HG03520 (cell line): ENCODE data around the gene FHIT.

ENCODE experiments used
- ATAC-seq: cut with Tn5 transposase; IDR thresholded peaks from one replicate; pipeline ENCODE4 v1.9.1; 2021; ENCODE audit warnings: mild to moderate bottlenecking, moderate library complexity; ENCODE audit not compliant: unreplicated experiment

The FHIT gene

DNA sequence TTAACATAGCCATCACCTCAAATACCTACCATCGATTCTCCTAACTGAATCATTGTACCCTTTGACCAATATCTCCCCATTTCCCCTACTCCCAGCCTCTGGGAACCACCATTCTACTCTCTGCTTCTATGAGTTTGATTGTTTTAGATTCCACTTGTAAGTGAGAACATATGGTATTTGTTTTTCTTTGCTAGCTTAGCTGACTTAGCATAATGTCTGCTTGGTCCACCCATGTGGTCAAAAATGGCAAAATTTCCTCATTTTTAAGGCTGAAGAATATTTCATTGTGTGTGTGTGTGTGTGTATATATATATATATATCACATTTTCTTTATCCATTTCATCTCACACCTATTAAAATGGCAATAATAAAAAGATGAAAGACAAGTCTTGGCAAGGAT lies 469.3 kb downstream of the FHIT start:
- ATAC-seq, result no peak

DNA sequence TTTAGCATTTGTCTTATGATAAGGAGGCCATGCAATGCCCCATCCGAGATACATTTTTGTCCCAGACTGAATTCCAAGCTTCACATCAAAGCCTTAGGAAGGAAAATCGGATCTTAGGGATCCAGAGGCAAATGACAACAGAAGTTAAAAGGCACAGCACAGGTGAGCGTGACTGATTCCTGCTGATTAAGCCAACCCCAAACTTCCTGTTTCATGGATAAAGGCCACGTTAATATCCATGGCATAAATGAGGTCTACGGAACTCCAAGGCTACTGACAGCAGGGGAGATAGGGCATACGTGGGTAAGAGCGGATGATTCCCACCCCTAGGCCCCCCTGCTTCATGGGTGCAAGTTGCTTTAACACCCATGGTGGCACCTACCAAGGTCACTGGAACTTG lies 471.6 kb downstream of the FHIT start:
- ATAC-seq, result no peak

DNA sequence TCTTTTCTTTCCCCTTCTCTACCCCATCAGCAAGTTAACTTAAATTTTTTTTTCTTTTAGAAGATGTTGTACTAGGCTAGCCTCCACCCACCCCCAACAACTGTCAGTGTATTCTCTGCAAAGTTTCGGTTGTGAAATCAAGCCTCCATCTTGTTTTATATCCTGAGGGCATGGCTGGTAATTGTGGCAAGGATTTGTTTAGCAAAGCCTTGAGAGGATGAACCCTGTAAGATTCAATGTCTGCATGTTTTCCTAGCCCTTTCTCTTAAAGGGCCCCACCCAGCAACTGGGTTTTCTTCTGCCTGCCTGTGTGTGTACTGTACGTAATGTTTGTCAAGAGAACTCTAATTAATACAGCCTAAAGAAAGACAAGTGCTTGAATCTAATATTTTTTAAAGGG lies 475.3 kb downstream of the FHIT start:
- no peak for ATAC-seq

DNA sequence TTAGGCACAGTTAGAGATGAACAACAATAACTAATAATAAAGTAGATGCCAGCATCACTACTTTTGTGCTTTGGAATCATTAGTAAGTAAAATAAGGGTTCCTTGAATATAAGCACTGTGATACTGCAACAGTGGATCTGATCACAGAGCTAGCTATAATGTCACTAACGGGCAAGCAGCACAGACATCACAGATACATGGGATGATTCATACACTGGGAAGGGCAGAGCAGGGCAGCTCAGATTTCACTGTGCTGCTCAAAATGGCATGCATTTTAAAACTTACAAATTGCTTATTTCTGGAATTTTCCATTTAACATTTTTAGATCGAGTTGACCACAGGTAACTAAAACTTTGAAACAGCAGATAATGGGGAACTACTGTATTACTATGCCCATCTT lies 476.6 kb downstream of the FHIT start:
- ATAC-seq, result no peak

DNA sequence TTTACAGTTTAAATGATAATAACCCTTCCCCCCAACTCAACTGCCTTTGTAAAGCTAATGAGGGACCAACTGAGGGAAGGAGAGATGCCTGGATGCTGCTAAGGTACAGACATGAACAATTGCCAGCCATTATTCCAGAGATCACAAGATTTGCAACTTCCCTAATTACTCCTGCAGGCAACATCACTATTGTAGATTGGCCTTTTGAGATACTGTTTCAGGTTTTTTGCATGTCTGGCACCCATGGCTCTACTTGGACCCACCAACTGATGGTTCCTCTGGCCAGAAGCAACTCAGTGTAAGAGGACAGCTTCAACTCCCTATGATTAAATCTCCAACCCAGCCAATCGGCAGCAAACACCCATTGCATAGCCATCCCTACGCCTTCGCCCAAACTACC lies 478.7 kb downstream of the FHIT start:
- ATAC-seq, result no peak

DNA sequence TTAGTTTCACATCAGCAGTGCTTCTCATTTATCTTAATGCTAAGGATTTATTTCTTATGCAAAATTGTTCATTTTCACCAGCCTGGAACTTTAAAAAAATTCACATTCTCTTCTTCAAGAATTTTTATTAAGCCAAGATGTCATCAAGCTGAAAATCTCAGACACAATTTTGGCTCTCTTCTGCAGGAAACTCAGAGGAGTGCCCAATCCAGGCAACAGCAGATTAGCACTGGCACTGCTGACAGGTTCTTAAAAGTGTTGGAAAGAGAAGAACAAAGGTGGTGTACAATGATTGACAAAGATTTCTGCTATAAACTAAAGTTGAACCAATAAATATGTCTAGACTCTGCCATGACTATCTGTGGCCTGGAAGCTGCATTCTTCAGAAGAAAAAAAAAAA lies 479.5 kb downstream of the FHIT start:
- ATAC-seq, result no peak

DNA sequence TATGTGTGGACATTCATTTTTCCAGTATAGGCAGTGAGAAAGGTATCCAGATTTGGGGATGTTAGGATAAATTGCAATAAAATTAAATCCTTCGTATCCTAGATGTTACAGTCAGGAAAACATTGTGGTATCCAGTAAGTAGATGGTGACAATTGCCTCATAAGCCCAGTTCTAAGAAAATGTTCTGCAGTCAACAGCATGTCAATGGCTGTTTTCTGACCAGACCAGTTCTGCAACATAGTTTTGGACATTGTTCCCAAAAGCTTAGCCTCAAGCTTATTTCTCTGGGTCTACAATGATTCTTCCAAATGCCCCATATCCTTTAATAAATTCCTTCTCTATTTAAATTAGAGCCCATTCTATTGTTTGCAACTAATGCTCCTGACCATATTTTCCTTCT lies 480.7 kb downstream of the FHIT start:
- no peak for ATAC-seq

DNA sequence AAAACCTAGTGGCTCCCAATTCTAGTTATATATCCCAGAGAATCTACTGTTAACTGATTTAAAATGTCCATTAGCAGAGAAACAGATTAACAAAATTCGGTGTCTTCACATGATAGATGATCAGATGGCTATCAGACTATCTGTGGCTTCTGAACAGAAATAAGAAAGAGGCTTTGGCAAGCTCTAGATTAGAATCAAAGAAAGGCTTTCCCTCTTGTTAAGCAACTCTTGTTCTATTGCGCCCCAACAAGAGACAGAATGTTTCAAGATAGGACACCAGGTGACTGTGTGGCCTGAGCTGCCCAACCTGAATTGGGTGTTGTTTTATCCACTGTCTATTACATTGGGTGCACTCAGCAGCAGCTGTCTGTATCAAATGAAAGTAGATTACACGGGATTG lies 483.7 kb downstream of the FHIT start:
- ATAC-seq, result no peak

DNA sequence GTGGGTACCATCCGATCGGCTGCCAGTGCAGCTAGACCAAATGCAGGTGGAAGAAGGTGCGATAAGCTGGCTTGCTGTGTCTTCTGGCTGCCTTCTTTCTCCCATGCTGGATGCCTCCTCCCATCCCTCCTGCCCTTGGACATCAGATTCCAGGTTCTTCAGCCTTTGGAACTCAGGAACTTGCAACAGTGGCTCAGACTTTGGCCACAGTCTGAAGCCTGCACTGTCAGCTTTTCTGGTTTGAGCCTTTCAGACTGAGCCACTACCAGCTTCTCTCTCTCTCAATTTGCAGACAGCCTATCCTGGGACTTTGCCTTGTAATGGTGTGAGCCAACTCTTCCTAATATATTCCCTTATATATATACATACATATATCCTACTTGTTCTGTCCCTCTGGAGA lies 485.5 kb downstream of the FHIT start:
- ATAC-seq, result no peak

DNA sequence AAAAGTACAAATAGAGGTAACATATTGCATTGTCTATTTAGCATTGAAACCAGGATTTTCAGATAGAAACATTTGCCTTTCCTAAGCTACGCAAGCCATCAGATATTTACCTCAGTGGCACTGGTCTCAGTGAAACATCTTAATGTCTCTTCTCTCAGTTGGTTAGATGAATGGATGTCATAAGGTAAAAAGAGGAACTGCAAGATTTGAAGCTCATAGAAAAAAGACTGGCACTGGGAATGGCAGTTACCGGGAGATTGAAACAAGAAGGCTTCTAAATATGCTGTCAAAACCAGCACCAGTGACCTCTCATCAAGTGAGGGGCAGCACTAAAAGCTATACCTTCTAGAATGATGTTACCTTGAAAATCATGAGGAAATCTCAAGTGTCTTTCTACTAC lies 486.4 kb downstream of the FHIT start:
- no peak for ATAC-seq

DNA sequence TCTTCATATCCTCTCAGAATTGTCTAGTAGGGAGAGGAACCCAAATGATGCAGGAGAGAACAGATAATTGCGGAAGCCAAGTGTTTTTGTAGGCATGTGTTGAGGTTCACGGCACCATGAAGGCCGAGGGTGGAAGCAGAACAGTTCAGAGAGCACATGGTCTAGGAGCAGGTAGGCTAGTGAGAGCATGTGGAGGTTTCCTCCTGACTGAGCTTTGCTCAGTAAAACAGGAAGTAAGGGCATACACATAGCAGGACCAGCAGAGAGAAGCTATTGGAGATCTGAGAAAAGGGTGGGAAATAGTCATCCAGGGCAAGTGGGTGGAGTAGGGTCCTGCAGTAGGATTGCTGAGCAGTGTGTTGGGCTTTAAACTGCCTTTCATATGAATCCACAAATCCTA lies 491.1 kb downstream of the FHIT start:
- ATAC-seq, result no peak

DNA sequence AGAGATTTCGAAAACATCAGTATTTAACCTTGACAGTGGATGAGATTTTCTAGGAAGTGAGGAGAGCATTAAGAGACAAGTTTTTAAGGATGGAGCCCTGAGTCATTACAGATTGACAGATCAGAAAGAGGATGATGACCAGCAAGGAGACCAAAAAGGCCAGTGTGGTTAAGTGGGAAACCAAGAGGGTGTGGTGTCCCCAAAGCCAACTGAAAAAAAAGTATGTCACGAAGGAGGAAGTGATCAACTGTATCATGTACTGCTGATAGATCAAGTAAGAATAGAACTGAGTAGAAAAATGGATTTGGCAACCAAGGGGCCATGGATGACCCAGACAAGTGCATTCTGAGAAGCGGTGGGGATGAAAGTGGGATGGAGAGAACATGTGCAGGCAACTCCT lies 491.8 kb downstream of the FHIT start:
- no peak for ATAC-seq

DNA sequence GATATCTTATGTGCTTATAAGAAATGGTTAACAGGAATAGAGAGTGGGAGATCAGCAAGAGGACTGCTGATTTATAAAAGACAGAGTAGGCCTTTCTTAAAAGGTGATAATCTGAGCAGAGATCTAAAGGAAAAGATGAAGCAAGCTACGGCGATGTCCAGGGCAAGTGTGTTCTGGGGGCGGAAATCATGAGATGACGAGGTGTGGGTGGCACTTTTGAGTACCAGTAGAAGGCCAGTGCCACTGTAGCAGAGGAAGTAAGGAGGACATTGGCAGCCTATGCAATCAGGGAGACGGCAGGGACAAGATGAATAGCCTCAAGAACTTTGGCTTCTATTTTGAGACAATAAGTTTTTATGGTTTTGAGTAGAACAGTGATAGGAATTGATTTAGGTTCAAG lies 492.4 kb downstream of the FHIT start:
- ATAC-seq, result no peak

DNA sequence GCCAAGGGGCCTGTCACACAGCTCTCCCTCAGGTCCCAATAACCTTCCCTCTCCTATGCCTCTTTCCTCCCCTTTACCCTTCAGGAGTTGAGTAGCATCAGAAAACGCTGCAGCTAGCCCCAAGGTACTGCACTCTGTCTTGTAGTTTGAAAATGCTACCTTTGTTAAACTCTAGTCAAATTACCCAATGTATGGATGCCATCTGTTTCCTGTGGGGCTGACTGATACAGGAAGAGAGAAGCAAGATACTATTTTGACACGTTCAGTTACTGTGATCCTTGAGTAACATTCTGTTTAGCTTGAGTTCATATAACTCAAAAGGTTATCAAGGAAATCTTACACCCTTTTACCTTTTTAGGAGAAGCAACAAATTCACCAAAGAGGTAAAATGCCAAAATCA lies 493.1 kb downstream of the FHIT start:
- no peak for ATAC-seq

DNA sequence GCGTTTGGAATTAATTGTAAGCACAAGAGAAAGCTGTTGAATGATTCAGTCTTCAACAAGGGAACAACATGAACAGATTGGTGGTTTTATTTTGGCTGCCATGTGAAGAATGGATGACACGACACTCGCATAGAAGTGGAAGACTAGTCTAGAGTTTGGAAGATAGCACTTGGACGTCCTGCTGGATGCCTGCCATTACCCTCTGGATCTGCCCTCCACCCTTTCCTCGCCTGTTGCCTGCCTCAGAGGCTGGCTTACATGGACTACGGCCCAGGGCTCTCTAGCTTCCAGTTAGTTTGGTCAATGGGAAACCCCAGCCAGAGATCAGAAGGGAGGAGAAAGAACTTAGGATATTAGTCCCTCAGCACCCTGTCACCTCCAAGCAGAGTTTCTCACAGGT lies 493.5 kb downstream of the FHIT start:
- ATAC-seq, result no peak

DNA sequence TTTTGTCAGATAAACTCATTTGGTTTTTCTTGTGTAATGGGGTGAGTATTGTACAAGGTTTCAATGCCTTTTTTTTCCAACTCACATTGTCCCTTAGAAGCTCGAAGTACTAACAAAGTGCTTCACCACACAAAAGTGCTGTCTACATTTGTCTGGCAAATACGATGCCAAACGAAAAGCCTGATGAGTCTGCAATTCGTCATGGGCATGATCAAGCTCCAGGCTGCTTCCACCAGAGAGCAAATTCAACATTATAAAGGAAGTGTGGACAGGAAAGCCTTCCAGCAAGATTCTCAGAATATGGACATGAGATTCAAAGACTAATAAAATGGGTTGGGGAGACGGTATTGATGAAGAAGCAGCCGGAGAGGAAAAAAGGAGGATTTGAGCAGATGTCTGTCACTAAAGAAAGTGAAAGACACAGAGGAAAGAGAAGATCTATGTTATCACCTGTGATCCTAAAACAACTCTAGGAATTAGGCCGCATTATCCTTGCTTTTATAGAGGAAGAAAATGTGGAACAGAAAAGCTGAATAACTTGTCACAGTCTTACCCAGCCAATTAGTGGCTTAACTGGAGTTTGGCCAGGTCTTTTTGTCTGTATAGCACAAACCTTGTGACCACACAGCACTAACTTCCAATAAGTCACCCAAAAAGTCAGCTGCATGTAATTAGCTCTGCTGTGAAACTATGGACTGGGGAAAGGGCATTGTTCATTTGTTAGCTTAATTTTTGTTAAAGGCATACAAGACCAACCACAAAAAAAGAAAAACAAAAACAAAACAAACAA lies 494.8 kb downstream of the FHIT start:
- ATAC-seq, result no peak

DNA sequence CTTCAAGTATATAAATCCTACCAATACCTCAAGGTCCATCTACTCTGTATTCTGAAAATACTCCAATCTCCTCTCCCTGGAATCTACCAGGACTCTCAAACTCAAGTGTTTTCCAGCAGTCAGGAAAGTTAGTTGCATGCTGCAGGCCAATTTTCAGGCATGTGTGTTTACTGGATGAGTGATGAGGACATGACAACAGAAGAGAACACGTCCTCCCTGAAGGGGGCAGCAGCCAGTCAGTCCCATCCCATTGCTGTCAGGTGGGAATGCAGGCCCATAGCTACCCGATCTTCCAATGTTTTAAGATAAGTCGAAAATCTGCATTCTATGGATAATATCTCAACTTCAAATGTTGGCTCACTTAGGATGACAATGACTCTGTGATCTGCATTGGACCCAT lies 496.2 kb downstream of the FHIT start:
- no peak for ATAC-seq

DNA sequence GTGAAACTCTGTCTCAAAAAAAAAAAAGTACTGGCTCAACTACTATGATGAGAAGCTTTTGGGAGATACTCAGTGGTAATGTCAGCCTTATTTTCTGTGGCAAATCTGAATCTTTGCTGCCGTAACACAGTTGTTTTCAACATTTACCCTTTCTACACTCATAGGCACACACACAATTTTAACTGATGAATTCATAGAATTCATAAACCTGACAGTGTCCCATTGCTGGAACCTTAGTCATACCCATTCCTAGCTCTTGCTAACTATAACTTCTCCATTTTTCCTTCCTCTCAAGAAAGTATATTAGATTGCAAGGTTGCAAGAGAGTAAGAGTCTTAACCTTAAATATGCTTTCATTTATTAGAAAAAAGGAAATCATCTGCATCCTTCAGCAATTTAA lies 496.6 kb downstream of the FHIT start:
- ATAC-seq, result no peak

DNA sequence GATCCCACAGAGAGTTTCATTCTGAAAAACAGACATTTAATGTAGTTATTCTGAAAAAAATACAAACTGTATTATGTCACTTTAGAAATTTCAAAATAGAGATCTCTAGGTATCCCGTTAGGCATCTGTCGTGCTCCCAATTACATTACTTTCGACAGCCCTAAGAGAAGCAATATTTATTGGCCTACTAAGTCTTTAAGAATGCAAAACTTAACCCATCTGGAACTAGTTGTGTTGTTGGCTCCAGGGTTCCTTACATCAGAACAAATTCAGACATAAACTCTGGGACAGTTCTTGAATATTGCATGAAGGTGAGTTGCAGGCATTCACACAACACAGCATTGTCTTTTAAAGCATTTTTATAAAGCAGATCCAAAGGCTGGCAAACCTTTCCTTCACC lies 498.4 kb downstream of the FHIT start:
- no peak for ATAC-seq

DNA sequence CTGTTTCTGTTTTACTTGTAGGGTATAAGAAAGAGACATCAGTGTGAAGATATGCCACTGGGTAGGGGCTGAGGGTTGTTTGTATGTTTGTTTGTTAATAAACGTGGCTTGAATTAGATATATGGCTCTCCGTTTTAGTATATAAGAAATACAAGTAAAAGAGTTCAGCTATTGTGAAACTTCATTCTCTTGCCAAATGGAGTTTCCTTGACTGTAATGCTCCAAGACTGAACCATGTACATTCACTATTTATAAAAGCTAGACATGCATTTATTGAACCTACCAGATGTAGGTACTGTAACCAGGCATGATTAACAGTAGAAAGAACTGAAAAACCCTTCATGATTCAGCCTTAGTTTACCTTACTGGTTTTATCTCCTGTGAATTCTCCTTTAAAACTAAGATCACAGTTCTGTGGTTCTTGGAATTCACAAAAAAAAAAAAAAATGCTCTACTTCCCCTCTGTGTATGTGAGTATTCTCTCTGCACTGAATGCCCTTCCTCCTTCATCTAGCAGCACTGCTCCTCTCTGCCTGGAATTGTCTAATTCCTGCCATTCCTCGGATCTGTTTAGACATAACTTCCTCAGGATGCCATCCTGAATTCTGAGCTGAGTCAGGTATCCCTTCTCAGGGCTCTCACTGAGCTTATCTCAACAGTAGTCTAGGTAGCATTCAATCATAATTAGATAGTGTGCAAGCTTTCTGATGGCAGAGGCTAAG lies 504.4 kb downstream of the FHIT start:
- ATAC-seq, result no peak

DNA sequence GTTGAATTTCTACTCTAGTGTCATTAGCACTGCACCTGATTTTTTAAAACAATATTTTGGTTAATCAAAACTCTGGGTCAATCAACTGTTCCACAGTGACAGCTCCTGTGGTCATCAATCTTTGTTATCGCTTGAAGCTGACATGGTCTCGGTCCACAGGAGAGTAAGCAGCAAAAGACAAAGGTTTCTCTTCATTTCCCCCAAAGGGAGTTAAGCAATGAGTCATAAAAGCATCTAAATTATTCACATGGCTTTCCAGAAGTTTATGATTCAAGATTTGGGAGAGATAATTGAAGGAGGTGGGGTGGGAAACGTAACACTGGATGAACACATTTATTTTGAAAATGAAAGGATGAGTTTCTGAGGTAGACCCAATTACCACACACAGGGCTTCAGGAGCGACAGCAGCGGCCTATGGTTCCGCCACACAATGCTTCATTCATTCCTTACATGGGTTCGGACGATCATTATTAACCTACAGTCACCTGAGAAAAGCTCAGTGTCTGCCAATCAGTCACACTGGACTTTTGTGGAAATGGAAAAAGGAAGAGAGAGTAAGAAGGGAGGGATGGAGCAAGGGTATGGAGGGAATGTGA lies 505.1 kb downstream of the FHIT start:
- ATAC-seq, result no peak

DNA sequence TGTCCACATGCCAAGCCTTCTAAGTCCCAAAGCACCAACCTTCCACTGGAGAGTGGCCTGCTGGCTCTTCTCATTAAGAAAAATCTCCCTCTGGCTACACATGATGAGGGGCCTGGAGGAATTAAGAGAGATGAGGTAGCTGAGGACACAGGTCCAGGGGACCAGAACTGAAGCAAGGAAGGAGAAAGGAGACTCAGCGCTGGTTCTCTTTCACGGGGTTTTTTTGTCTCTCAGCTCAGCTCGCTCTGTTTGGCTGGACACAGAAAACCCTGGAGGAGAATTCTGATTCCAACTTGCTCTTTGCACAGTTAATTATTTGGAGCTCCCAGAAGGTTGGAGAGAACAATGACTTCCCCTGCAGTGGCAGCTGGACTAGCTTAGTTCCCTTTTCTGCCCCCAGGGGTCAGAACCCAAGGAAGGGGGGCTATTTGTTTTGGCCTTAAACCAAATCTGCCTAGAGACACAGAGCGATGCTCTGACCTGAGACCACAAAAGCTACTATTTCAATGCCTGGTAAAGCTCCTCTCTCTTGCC lies 507.6 kb downstream of the FHIT start:
- no peak for ATAC-seq
